Natural killer cell (primary cell): ENCODE measurements around the gene DNAJC15. TPM values are rescaled to one million over a fixed set of nuclear protein-coding genes. Genes with fewer than 3 reads are reported as not detected.
"Not testable (repeated sequence)": the region's sequence is repeated elsewhere in the genome, so short reads cannot be mapped to it uniquely, and the experiment has no call there.

Experiments used
- ATAC-seq, 3 donors: fragments of 150-1000 bp in 2 of 3; fragments of 200-7000 bp in 1 of 3; cut with Tn5 transposase; 1 replicate in 1 of 3; 2 replicates in 2 of 3; pipeline ENCODE4 v1.10.0; 2021; ENCODE audit warnings: mild to moderate bottlenecking in 2 of 3, moderate library complexity in 2 of 3
- DNase-seq, 2 donors: peaks; one replicate each; pipeline versions ENCODE4 v3.0.0 to v3.0.0-alpha.2; 2013 to 2021; ENCODE audit warnings: mixed read lengths in 1 of 2
- H3K27ac ChIP-seq: one replicate; pipeline ENCODE4 v1.5.1; 2013; ENCODE audit warnings: mild to moderate bottlenecking, low read length
- H3K27me3 ChIP-seq: one replicate; pipeline ENCODE4 v1.6.1; 2013; ENCODE audit warnings: low read length; ENCODE audit not compliant: control insufficient read depth, insufficient read depth
- H3K36me3 ChIP-seq: one replicate; pipeline ENCODE4 v1.6.1; 2013; ENCODE audit warnings: low read length; ENCODE audit not compliant: control insufficient read depth, insufficient read depth
- H3K4me1 ChIP-seq: one replicate; pipeline ENCODE4 v1.6.1; 2013; ENCODE audit warnings: low read length; ENCODE audit not compliant: control insufficient read depth, insufficient read depth
- H3K4me3 ChIP-seq: one replicate; pipeline ENCODE4 v1.5.1; 2013; ENCODE audit warnings: low read length
- H3K9me3 ChIP-seq: one replicate; pipeline ENCODE4 v1.6.1; 2013; ENCODE audit warnings: low read length; ENCODE audit not compliant: control insufficient read depth, insufficient read depth
- H3K27ac Mint-ChIP-seq, 2 donors: one replicate each; pipeline ENCODE4 v1.8.0; 2022; ENCODE audit warnings: mild to moderate bottlenecking in 2 of 2, mixed read lengths in 2 of 2, moderate library complexity in 1 of 2
- H3K27me3 Mint-ChIP-seq, 2 donors: one replicate each; pipeline ENCODE4 v1.8.0; 2022; ENCODE audit warnings: low read depth in 2 of 2, mixed read lengths in 2 of 2
- H3K36me3 Mint-ChIP-seq: one replicate; pipeline ENCODE4 v1.8.0; 2022; ENCODE audit warnings: mixed read lengths
- H3K4me1 Mint-ChIP-seq, 2 donors: one replicate each; pipeline ENCODE4 v1.8.0; 2022; ENCODE audit warnings: mixed read lengths in 2 of 2
- H3K4me3 Mint-ChIP-seq: one replicate; pipeline ENCODE4 v1.8.0; 2022; ENCODE audit warnings: mild to moderate bottlenecking, moderate library complexity, mixed read lengths
- H3K9me3 Mint-ChIP-seq, 2 donors: one replicate each; pipeline ENCODE4 v1.8.0; 2022; ENCODE audit warnings: mixed read lengths in 2 of 2
- WGBS: methylation state at CpG from one replicate; pipeline ENCODE4 v1.1.7; 2013; ENCODE audit warnings: missing lambda C conversion rate; ENCODE audit not compliant: insufficient coverage; 5-methylcytosine and 5-hydroxymethylcytosine counted together
- intact Hi-C: fragments of 100-400 bp; cut with micrococcal nuclease; formaldehyde crosslinking; loops from one replicate; pipeline ENCODE4 v1.14.2; 2022
- total RNA-seq, 4 donors: library from RNA; stranded (reverse); fragments of 120-200 nt in 1 of 4; gene quantifications; one replicate each; pipeline versions ENCODE4 v1.2.3 to v1.2.4, GENCODE V29; 2013 to 2022
- TF ChIP-seq, protein P1 (sequence below): fragments of 200-600 bp; IDR thresholded peaks from one replicate; pipeline ENCODE4 v1.8.0; 2022; ENCODE audit warnings: antibody characterized with exemption

Gene DNAJC15
- total RNA-seq, 3 donors from 2014 or later (not counting 1 experiment from before 2014, with no cell fraction given) = 7.7 to 10.0 (median 8.3) TPM

DNA sequence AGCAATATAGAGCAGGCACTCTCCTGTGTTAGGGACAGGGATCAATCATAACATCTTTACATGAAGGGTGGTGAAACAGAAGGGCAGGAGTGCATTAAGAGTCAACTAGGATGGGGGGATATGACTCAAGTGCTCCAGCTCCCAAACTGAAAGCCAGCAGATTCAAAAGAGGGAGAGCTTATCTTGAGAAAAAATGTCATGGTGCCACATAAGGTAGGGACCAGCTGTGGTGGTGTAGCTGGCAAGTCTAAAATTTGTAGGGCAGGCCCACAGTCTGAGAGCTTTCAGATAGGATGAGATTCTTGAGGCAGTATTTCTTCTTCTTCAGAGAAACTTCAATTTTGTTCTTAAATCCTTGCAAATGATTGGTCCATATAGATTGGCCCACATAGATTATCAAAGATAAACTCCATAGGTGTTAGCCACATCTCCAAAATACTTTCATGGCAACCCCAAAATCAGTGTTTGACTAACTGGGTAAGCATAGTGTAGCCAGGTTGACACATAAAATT lies 19.1 kb downstream of the DNAJC15 start:
- H3K4me3 Mint-ChIP-seq = no peak overlapping the region
- H3K27ac Mint-ChIP-seq = no peak overlapping the region
- no peak for ATAC-seq

DNA sequence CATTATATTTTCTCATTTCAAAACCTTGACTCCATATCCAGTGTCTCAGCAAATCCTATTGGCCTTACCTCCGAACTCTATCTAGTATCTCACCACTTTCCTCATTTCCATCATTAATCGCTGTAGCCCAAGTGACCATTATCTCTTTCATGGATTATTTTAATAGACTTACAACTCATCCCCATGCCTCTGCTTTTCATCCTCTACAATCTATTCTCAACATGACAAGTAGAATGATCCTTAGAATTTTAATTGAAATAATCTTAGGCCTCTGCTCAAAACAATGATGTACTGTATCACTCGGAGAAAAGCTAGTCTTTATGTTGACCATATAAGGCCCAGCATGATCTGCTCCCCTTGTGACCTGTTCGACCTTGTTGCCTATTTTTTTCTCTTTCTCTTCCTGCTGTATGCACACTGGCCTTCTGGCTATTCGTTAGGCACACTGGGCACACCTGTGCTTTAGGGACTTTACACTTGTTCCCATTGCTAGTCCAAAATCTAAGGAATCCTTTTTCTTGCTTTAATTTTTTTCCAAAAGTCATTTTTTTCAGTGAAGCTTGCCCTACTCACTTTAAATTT lies 21.4 kb downstream of the DNAJC15 start:
- 85% methylated on average over 5 of the region's 5 CpGs for WGBS
- Histone ChIP-seq H3K27me3 (no peaks in the 10 kb centered on the region), H3K4me1 (peaks cover 6% of the 10 kb centered on the region), H3K9me3 (no peaks in the 10 kb centered on the region), H3K36me3 (peaks cover 2% of the 10 kb centered on the region), H3K27ac (peak overlapping the region; percentile 77), H3K4me3 (no peak overlapping the region)
- H3K27ac Mint-ChIP-seq = peak overlapping the region in 1 of 2 donors; percentile 9
- intact Hi-C loops = no loop called here
- TF ChIP-seq, protein P1, sequence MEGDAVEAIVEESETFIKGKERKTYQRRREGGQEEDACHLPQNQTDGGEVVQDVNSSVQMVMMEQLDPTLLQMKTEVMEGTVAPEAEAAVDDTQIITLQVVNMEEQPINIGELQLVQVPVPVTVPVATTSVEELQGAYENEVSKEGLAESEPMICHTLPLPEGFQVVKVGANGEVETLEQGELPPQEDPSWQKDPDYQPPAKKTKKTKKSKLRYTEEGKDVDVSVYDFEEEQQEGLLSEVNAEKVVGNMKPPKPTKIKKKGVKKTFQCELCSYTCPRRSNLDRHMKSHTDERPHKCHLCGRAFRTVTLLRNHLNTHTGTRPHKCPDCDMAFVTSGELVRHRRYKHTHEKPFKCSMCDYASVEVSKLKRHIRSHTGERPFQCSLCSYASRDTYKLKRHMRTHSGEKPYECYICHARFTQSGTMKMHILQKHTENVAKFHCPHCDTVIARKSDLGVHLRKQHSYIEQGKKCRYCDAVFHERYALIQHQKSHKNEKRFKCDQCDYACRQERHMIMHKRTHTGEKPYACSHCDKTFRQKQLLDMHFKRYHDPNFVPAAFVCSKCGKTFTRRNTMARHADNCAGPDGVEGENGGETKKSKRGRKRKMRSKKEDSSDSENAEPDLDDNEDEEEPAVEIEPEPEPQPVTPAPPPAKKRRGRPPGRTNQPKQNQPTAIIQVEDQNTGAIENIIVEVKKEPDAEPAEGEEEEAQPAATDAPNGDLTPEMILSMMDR = no peak
- no peak for ATAC-seq
- no peaks in the 10 kb centered on the region for H3K27me3 Mint-ChIP-seq
- no peak for DNase-seq
- H3K4me3 Mint-ChIP-seq = no peak overlapping the region
- no peaks in the 10 kb centered on the region for H3K36me3 Mint-ChIP-seq
- H3K4me1 Mint-ChIP-seq = peaks cover 34 to 46% of the 10 kb centered on the region in 2 donors
- H3K9me3 Mint-ChIP-seq = no peaks in the 10 kb centered on the region

More for the DNA sequence above, 19.1 kb downstream of the DNAJC15 start:
- no peaks in the 10 kb centered on the region for H3K9me3 Mint-ChIP-seq
- no peaks in the 10 kb centered on the region for H3K27me3 Mint-ChIP-seq
- intact Hi-C loops = no loop called here
- H3K36me3 Mint-ChIP-seq = no peaks in the 10 kb centered on the region
- H3K4me1 Mint-ChIP-seq = peaks cover 34 to 55% of the 10 kb centered on the region in 2 donors
- no peaks in the 10 kb centered on the region for H3K27me3 ChIP-seq
- no peak for DNase-seq
- H3K4me3 ChIP-seq = no peak overlapping the region
- H3K4me1 ChIP-seq = peaks cover 6% of the 10 kb centered on the region
- peaks cover 2% of the 10 kb centered on the region for H3K36me3 ChIP-seq
- TF ChIP-seq, protein P1 = no peak
- H3K9me3 ChIP-seq = no peaks in the 10 kb centered on the region
- no peak overlapping the region for H3K27ac ChIP-seq

DNA sequence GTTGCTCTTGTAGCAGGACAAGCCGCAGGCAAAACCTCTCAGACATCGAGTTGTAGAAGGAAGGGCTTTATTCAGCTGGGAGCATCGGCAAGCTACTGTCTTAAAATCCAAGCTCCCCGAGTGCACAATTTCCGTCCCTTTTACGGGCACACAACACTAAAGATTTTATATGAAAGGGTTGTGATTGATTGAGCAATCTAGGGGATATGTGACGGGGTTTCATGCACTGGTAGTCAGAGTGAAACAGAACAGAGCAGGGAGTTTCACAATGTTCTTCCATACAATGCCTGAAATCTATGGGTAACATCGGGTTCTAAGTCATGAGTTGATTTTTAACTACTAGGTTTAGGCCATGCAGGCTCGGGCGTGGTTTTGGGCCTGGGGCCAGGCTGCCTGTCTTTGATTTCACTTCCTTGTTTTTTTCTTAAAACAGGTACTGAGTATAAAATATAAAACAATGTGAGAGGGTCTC lies 22.0 kb downstream of the DNAJC15 start:
- intact Hi-C loops, H3K27me3 ChIP-seq, H3K27me3 Mint-ChIP-seq, H3K36me3 ChIP-seq, H3K9me3 ChIP-seq, H3K36me3 Mint-ChIP-seq, H3K4me1 ChIP-seq, ATAC-seq, H3K4me3 ChIP-seq, H3K9me3 Mint-ChIP-seq, H3K4me3 Mint-ChIP-seq: not testable (repeated sequence)
- Mint-ChIP-seq H3K27ac (peak overlapping the region; percentile 9 to 29), H3K4me1 (peaks cover 34 to 41% of the 10 kb centered on the region in 2 donors)
- H3K27ac ChIP-seq = peak overlapping the region; percentile 77
- 86% methylated on average over 7 of the region's 10 CpGs for WGBS
- DNase-seq = peak in 1 of 2 donors; percentile 48

DNA sequence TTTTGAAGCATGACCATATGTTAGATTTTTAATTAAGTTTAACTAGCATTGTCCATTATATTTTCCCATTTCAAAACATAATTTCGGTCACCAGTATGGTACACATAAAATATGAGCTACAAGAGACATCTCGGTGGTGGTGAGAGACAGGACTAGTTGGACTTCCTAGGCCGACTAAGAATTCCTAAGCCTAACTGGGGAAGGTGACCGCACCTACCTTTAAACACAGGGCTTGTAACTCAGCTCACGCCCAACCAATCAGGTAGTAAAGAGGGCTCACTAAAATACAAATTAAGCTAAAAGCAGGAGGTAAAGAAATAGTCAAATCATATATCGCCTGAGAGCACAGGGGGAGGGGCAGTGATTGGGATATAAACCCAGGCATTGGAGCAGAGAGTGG lies 22.9 kb downstream of the DNAJC15 start:
- Histone ChIP-seq H3K4me1 (peaks cover 8% of the 10 kb centered on the region), H3K9me3 (no peaks in the 10 kb centered on the region), H3K4me3 (no peak overlapping the region), H3K36me3 (no peaks in the 10 kb centered on the region), H3K27ac (no peak overlapping the region), H3K27me3 (no peaks in the 10 kb centered on the region)
- Mint-ChIP-seq H3K27me3 (no peaks in the 10 kb centered on the region), H3K9me3 (no peaks in the 10 kb centered on the region), H3K36me3 (no peaks in the 10 kb centered on the region), H3K27ac (no peak overlapping the region), H3K4me3 (no peak overlapping the region), H3K4me1 (peaks cover 34 to 37% of the 10 kb centered on the region in 2 donors)
- WGBS = 98% methylated on average over 4 of the region's 6 CpGs
- ATAC-seq (no peak), DNase-seq (no peak)
- TF ChIP-seq, protein P1 = no peak
- intact Hi-C loops = no loop called here
